NOMO-1 treated with DMSO at 0.1 percent for 48 hours (cell line): ENCODE measurements around the gene MIER1.

Experiments
- DNase-seq: peaks from one replicate; lab custom pipeline; 2025; ENCODE audit not compliant: unreplicated experiment; lab: John Stamatoyannopoulos, UW

Gene MIER1

GRCh38 chr1:66996018-66996682 lies 71.4 kb downstream of the MIER1 start:
- peak; percentile 85 for DNase-seq

- no peak for DNase-seq
Observed at GRCh38 chr1:66998972-66999371, 74.2 kb downstream of the MIER1 start.

- DNase-seq: peak; percentile 60
Observed at GRCh38 chr1:66999640-67000400, 75.0 kb downstream of the MIER1 start.

- no peak for DNase-seq
Observed at GRCh38 chr1:67001682-67002425, 77.1 kb downstream of the MIER1 start.

- no peak for DNase-seq
Observed at GRCh38 chr1:67004176-67004575, 79.4 kb downstream of the MIER1 start.

GRCh38 chr1:67005068-67005467 lies 80.3 kb downstream of the MIER1 start:
- DNase-seq: no peak

GRCh38 chr1:67009792-67010191 lies 85.0 kb downstream of the MIER1 start:
- no peak for DNase-seq

- no peak for DNase-seq
Observed at GRCh38 chr1:67013573-67013972, 88.8 kb downstream of the MIER1 start.

GRCh38 chr1:67018574-67018973 lies 93.8 kb downstream of the MIER1 start:
- no peak for DNase-seq

GRCh38 chr1:67019121-67019520 lies 94.3 kb downstream of the MIER1 start:
- DNase-seq: no peak

GRCh38 chr1:67019600-67020136 lies 94.9 kb downstream of the MIER1 start:
- no peak for DNase-seq

GRCh38 chr1:67020304-67020703 lies 95.5 kb downstream of the MIER1 start:
- DNase-seq: no peak

- no peak for DNase-seq
Observed at GRCh38 chr1:67020765-67021164, 96.0 kb downstream of the MIER1 start.

GRCh38 chr1:67029472-67029871 lies 104.7 kb downstream of the MIER1 start:
- DNase-seq: no peak

- DNase-seq: no peak
Observed at GRCh38 chr1:67031121-67031858, 106.5 kb downstream of the MIER1 start.

GRCh38 chr1:67031859-67032247 lies 107.1 kb downstream of the MIER1 start:
- no peak for DNase-seq
